OCI-LY7 (cell line): ENCODE measurements around the gene ISCU. TPM values are rescaled to one million over a fixed set of nuclear protein-coding genes. Genes with fewer than 3 reads are reported as not detected.
"Not testable (repeated sequence)": the region's sequence is repeated elsewhere in the genome, so short reads cannot be mapped to it uniquely, and the experiment has no call there.

Experiments used
- BruUV-seq: library from RNA; stranded (reverse); fragments of 400-500 nt; replicated peaks from 2 replicates; lab custom pipeline; 2021; lab: Mats Ljungman, UMichigan
- CTCF ChIA-PET: fragments of 300-600 bp; sonication (Branson Sonifier 250); formaldehyde crosslinking; loops from one replicate; lab custom pipeline; 2022; ENCODE audit warnings: antibody characterized with exemption; ENCODE audit not compliant: unreplicated experiment; lab: Charles Lee
- POLR2A ChIA-PET: fragments of 300-600 bp; sonication (Branson Sonifier 250); formaldehyde crosslinking; loops from one replicate; lab custom pipeline; 2022; ENCODE audit warnings: antibody characterized with exemption; lab: Charles Lee
- DNase-seq: peaks from one replicate; pipeline ENCODE4 v3.0.0-alpha.2; 2015; ENCODE audit warnings: low spot score
- H2AFZ ChIP-seq: fragments of 200-600 bp; sonication (generic), shearing (Covaris generic); 2 replicates; pipeline ENCODE4 v1.6.1; 2014; ENCODE audit warnings: mild to moderate bottlenecking, antibody characterized with exemption, low read length, moderate library complexity
- H3K27ac ChIP-seq: fragments of 200-600 bp; sonication (generic); 2 replicates; pipeline ENCODE4 v1.5.1; 2014; ENCODE audit warnings: mixed run types, low read depth, mild to moderate bottlenecking, moderate library complexity, low read length, inconsistent platforms; ENCODE audit not compliant: poor library complexity, severe bottlenecking
- H3K36me3 ChIP-seq: fragments of 200-600 bp; sonication (generic); 2 replicates; pipeline ENCODE4 v1.6.1; 2014; ENCODE audit warnings: mild to moderate bottlenecking, antibody characterized with exemption, low read length, moderate library complexity, mixed read lengths; ENCODE audit not compliant: insufficient read depth
- H3K4me1 ChIP-seq: fragments of 200-600 bp; sonication (generic); 2 replicates; pipeline ENCODE4 v1.5.1; 2014; ENCODE audit warnings: mild to moderate bottlenecking, low read length; ENCODE audit not compliant: insufficient read depth, poor library complexity, severe bottlenecking
- H3K4me2 ChIP-seq: fragments of 200-600 bp; sonication (generic); 2 replicates; pipeline ENCODE4 v1.6.1; 2014; ENCODE audit warnings: mild to moderate bottlenecking, low read length
- H3K4me3 ChIP-seq: fragments of 200-600 bp; sonication (generic); 2 replicates; pipeline ENCODE4 v1.5.1; 2014; ENCODE audit warnings: mild to moderate bottlenecking, low read depth, low read length; ENCODE audit not compliant: poor library complexity, severe bottlenecking
- H3K79me2 ChIP-seq: fragments of 200-600 bp; sonication (generic); 2 replicates; pipeline ENCODE4 v1.6.1; 2016; ENCODE audit warnings: low read depth, mild to moderate bottlenecking, low read length, moderate library complexity, mixed read lengths; ENCODE audit not compliant: insufficient read depth
- H3K9me2 ChIP-seq: fragments of 200-600 bp; sonication (generic); 2 replicates; pipeline ENCODE4 v1.6.1; 2016; ENCODE audit warnings: mild to moderate bottlenecking, low read length, mixed read lengths; ENCODE audit not compliant: insufficient read depth
- H3K9me3 ChIP-seq: fragments of 200-600 bp; sonication (generic); 2 replicates; pipeline ENCODE4 v1.6.1; 2014; ENCODE audit warnings: mild to moderate bottlenecking, mixed run types, low read length, mixed read lengths
- H4K20me1 ChIP-seq: fragments of 200-600 bp; sonication (generic); 2 replicates; pipeline ENCODE4 v1.6.1; 2014; ENCODE audit warnings: mild to moderate bottlenecking, antibody characterized with exemption, low read length, moderate library complexity, mixed read lengths; ENCODE audit not compliant: insufficient read depth
- CTCF ChIP-seq: fragments of 200-600 bp; sonication (generic); conservative IDR thresholded peaks from 2 replicates; pipeline ENCODE4 v1.5.1; 2014; ENCODE audit warnings: mild to moderate bottlenecking, antibody characterized with exemption, low read length, moderate library complexity, mixed read lengths
- EZH2phosphoT487 ChIP-seq: fragments of 200-600 bp; sonication (generic); IDR thresholded peaks from 2 replicates; pipeline ENCODE4 v1.6.1; 2018; ENCODE audit warnings: low read depth, borderline replicate concordance, mild to moderate bottlenecking, mixed run types, antibody characterized with exemption, low read length, moderate library complexity, mixed read lengths
- intact Hi-C: fragments of 100-400 bp; cut with micrococcal nuclease; formaldehyde crosslinking; loops from one replicate; pipeline ENCODE4 v1.10.0; 2022; ENCODE audit not compliant: unreplicated experiment
- total RNA-seq, 2 experiments: library from RNA; depleted of rRNA in 1 of 2; stranded (reverse); fragments of >200 nt in 1 of 2; shearing (Covaris generic) in 1 of 2; gene quantifications; 2 replicates each; pipeline ENCODE4 v1.2.3, GENCODE V29; 2014 to 2022

ISCU gene
- total RNA-seq, 2 experiments from 2014 or later: 123 to 146 TPM

GRCh38 chr12:108616941-108617858, 54.8 kb downstream of the ISCU start:
- H4K20me1 ChIP-seq: no peaks in the 10 kb centered on the region
- H3K4me1 ChIP-seq: peaks cover 34% of the 10 kb centered on the region

DNA sequence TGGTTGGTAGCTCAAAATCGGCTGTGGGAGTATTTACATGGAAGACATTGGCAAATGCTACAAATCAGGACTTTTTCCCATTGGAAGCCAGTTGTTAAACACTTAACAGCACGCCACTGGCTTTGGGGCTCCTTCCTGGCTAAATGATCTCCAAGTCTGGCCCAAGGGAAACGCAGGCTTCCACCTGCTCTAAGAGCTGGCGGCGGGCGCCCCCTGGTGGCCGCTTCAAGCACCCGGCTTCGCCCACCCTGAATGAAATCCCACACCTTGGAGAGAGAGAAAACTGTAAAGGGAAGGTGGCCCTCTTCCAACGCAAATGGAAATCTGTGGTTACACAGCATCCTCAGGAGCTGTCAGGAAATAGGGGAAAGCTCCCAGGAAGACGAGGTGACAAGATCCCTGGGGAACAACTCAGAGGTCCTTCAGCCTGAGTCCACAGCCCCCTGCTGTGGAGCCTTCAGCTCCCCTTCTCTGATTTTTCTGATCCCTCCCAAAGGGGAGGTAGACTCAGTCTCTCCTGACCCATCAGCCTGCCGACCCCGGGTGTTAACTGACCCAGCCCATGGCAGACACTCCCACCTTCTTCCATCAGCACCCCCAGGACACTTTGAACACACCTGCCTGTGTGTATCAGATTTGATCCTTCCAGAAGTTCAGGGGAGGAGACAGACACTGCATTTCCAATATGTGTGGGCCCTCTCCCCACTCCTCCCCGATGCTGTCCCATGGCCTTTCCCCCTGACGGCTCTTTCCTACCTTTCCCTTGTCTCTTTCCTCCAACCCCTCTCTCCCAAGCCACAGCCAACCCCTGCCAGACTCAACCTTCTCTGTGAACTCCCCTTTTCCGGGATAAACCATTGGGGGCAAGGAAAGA, 55.9 kb downstream of the ISCU start:
- peak; percentile 88 for DNase-seq
- H3K4me1 ChIP-seq: peaks cover 37% of the 10 kb centered on the region
- H4K20me1 ChIP-seq: no peaks in the 10 kb centered on the region
- H3K79me2 ChIP-seq: no peaks in the 10 kb centered on the region
- CTCF ChIA-PET: interaction anchor here (0.5 to 3.0 kb wide), 17 partner anchors 9 to 161 kb away, joined by 3 to 18 read pairs (median 4); partner anchors contain the start of genes ISCU and SELPLG
- H3K4me2 ChIP-seq: peak overlapping the region; percentile 40
- BruUV-seq: no TSS peak
- H2AFZ ChIP-seq: no peak overlapping the region
- intact Hi-C loops: loop anchor here (1.0 to 5.0 kb wide), 4 partner anchors 15 to 101 kb away; partner anchors contain the start of genes FICD and SELPLG
- peaks cover 20% of the 10 kb centered on the region for H3K36me3 ChIP-seq
- no peak overlapping the region for H3K4me3 ChIP-seq
- H3K9me2 ChIP-seq: no peaks in the 10 kb centered on the region
- peak overlapping the region; percentile 61 for H3K27ac ChIP-seq
- peaks cover 12% of the 10 kb centered on the region for H3K9me3 ChIP-seq
- POLR2A ChIA-PET: interaction anchor here (0.6 to 7.5 kb wide), 11 partner anchors 11 to 95 kb away, joined by 3 to 85 read pairs (median 8); partner anchors contain the start of gene SELPLG
- TF ChIP-seq CTCF (peak; percentile 100), EZH2phosphoT487 (no peak)

More at GRCh38 chr12:108616941-108617858, 54.8 kb downstream of the ISCU start:
- Histone ChIP-seq H3K4me2 (peak overlapping the region; percentile 40), H3K27ac (peak overlapping the region; percentile 61), H3K36me3 (peaks cover 9% of the 10 kb centered on the region), H3K4me3 (peak overlapping the region; percentile 5), H3K9me2 (no peaks in the 10 kb centered on the region), H2AFZ (peak overlapping the region; percentile 0; the same call in 1 of the 2 replicates), H3K9me3 (peaks cover 12% of the 10 kb centered on the region), H3K79me2 (no peaks in the 10 kb centered on the region)
- no TSS peak for BruUV-seq
- ChIA-PET POLR2A (interaction anchor here (0.6 to 7.5 kb wide), 10 partner anchors 12 to 250 kb away, joined by 4 to 85 read pairs (median 10); partner anchors contain the start of gene SELPLG), CTCF (interaction anchor here (0.9 to 3.0 kb wide), 13 partner anchors 10 to 54 kb away, joined by 3 to 18 read pairs (median 5); partner anchors contain the start of gene SELPLG)
- TF ChIP-seq EZH2phosphoT487: no peak
- TF ChIP-seq CTCF: no peak
- intact Hi-C loops: loop anchor here (5.0 kb wide), 1 partner anchor 100 kb away; the partner anchor contains the start of gene FICD
- DNase-seq: peak; percentile 59

DNA sequence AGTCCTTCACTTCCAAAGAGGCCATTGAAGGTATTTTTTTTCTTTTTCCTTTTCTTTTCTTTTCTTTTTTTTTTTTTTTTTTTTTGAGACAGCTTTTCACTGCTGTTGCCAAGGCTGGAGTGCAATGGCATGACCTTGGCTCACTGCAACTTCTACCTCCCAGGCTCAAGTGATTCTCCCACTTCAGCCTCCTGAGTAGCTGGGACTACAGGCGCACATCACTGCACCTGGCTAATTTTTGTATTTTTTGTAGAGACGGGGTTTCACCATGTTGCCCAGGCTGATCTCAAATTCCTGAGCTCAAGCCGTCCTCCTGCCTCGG, 56.5 kb downstream of the ISCU start:
- H3K4me1 ChIP-seq: peaks cover 37% of the 10 kb centered on the region
- intact Hi-C loops: loop anchor here (1.0 to 5.0 kb wide), 4 partner anchors 14 to 102 kb away; partner anchors contain the start of genes FICD and SELPLG
- not testable (repeated sequence) for H4K20me1 ChIP-seq

More for the DNA sequence above, 56.5 kb downstream of the ISCU start:
- 0 out of 2 replicates have a peak overlapping the region, but pooled peaks have one; percentile 40 for H3K4me2 ChIP-seq
- H2AFZ ChIP-seq, DNase-seq, H3K79me2 ChIP-seq, H3K27ac ChIP-seq, H3K4me3 ChIP-seq, H3K9me2 ChIP-seq, BruUV-seq: not testable (repeated sequence)
- H3K36me3 ChIP-seq: peaks cover 26% of the 10 kb centered on the region
- ChIA-PET POLR2A (interaction anchor here (0.6 to 7.5 kb wide), 5 partner anchors 16 to 96 kb away, joined by 3 to 85 read pairs (median 32); partner anchors contain the start of gene SELPLG), CTCF (interaction anchor here (1.1 to 3.0 kb wide), 6 partner anchors 16 to 55 kb away, joined by 4 to 18 read pairs (median 4); partner anchors contain the start of gene SELPLG)
- H3K9me3 ChIP-seq: peaks cover 12% of the 10 kb centered on the region
